ENCODE measurements around the gene EYS. TPM values are rescaled to one million over a fixed set of nuclear protein-coding genes. Genes with fewer than 3 reads are reported as not detected.
"Not testable (repeated sequence)": the region's sequence is repeated elsewhere in the genome, so short reads cannot be mapped to it uniquely, and the experiment has no call there.

Gene EYS
- total and polyA plus RNA-seq, 9 of the 15 experiments (the other 6 are each of a cell fraction or from before 2014, with no cell fraction given) = 0.03 to 0.36 (median 0.10) TPM; not detected in 2

DNA sequence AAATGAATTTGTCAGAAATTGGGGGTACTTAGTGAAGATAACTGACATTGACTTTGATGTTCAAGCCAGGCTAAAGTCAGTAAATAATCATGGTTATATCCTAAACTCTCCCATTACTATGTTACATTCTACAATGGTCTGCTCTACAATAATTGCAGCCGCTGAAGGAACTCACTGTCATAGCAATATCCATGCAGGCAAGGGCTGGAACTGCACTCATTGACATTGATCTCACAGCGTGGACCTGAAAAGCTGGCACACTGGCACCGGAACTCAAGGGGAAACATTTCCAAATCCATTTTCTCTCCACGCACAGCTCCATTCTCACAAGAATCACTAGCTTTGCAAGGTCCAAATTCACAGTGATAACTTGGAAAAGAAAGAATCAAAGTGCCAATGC, 702.7 kb downstream of the EYS start:
- ATAC-seq (no peak), FAIRE-seq (no peak), DNase-seq (ENCODE audit: extremely low read depth in 1 of 4, low spot score in 3 of 4) (no peak)
- no peaks in the 10 kb centered on the region for H3K79me2 ChIP-seq (ENCODE audit: control insufficient read depth, insufficient read depth, low read length)
- no TSS peak for BruUV-seq (replicated peaks)
- H3K36me3 ChIP-seq (ENCODE audit: control insufficient read depth, insufficient read depth, low read length) = no peaks in the 10 kb centered on the region
- H3K4me2 ChIP-seq (ENCODE audit: insufficient read depth, low read length) = no peak overlapping the region
- no peaks in the 10 kb centered on the region for H3K9me3 ChIP-seq (replicated peaks; ENCODE audit: control insufficient read depth, insufficient read depth, low read depth, low read length)
- 2% methylated on average over 4 of the region's 4 CpGs for WGBS (ENCODE audit: insufficient coverage, low coverage, missing lambda C conversion rate)
- TF ChIP-seq MAZ (CRISPR knock-in tag; conservative IDR thresholded peaks at IDR 0.05 in 1 of 2, IDR thresholded peaks at IDR 0.05 in 1 of 2) = no peak
- no peak for TF ChIP-seq HNRNPH1 (optimal IDR thresholded peaks at IDR 0.05; ENCODE audit: low read depth, low read length)
- TF ChIP-seq MXI1 (IDR thresholded peaks at IDR 0.05; ENCODE audit: low read depth, low read length) = no peak
- no peak for TF ChIP-seq FOXK2 (conservative IDR thresholded peaks at IDR 0.05 in 1 of 2, IDR thresholded peaks at IDR 0.05 in 1 of 2; ENCODE audit: low read depth in 2 of 2)
- TF ChIP-seq CCAR2 (IDR thresholded peaks at IDR 0.05; ENCODE audit: low read depth, low read length) = no peak
- TF ChIP-seq CREBBP (IDR thresholded peaks at IDR 0.05; ENCODE audit: low read depth, low read length) = no peak
- TF ChIP-seq SPI1 (IDR thresholded peaks at IDR 0.05; ENCODE audit: borderline replicate concordance, low read depth, low read length) = no peak
- H2AFZ ChIP-seq (ENCODE audit: low read depth, low read length) = no peak overlapping the region
- H3K4me3 ChIP-seq = no peak overlapping the region
- no peak overlapping the region for H3K27ac ChIP-seq (ENCODE audit: extremely low read depth, low read depth, low read length)
- intact Hi-C loops (cut with micrococcal nuclease) (no loop called here), in situ Hi-C loops (cut with MboI) (no loop called here)
- ChIA-PET POLR2A (no interaction called here), CTCF (ENCODE audit: low intra/inter-chr PET ratio) (no interaction called here)
- H3K4me1 ChIP-seq (replicated peaks in 1 of 2; ENCODE audit: control insufficient read depth in 2 of 2, insufficient read depth in 2 of 2, low read length in 2 of 2) = no peaks in the 10 kb centered on the region
- H4K20me1 ChIP-seq (replicated peaks; ENCODE audit: control insufficient read depth, insufficient read depth, low read length) = no peaks in the 10 kb centered on the region
- H3K27me3 ChIP-seq (ENCODE audit: control insufficient read depth in 2 of 2, insufficient read depth in 2 of 2, low read length in 2 of 2) = no peaks in the 10 kb centered on the region
- H3K9me1 ChIP-seq (ENCODE audit: control insufficient read depth, insufficient read depth, low read length) = no peaks in the 10 kb centered on the region
- H3K9ac ChIP-seq (ENCODE audit: insufficient read depth in 1 of 2, low read depth in 2 of 2, low read length in 2 of 2) = no peak overlapping the region

- BruUV-seq (replicated peaks); POLR2A ChIA-PET; H3K79me2 ChIP-seq (ENCODE audit: control insufficient read depth, insufficient read depth, low read length); ATAC-seq; DNase-seq (ENCODE audit: extremely low read depth in 1 of 4, low spot score in 3 of 4); H3K27ac ChIP-seq (ENCODE audit: extremely low read depth, low read depth, low read length); H3K27me3 ChIP-seq (ENCODE audit: control insufficient read depth in 2 of 2, insufficient read depth in 2 of 2, low read length in 2 of 2); CTCF ChIA-PET (ENCODE audit: low intra/inter-chr PET ratio); H4K20me1 ChIP-seq (replicated peaks; ENCODE audit: control insufficient read depth, insufficient read depth, low read length); H3K9me1 ChIP-seq (ENCODE audit: control insufficient read depth, insufficient read depth, low read length); H2AFZ ChIP-seq (ENCODE audit: low read depth, low read length); H3K4me2 ChIP-seq (ENCODE audit: insufficient read depth, low read length); H3K4me1 ChIP-seq (replicated peaks in 1 of 2; ENCODE audit: control insufficient read depth in 2 of 2, insufficient read depth in 2 of 2, low read length in 2 of 2); H3K9me3 ChIP-seq (replicated peaks; ENCODE audit: control insufficient read depth, insufficient read depth, low read depth, low read length); FAIRE-seq; H3K4me3 ChIP-seq; H3K36me3 ChIP-seq (ENCODE audit: control insufficient read depth, insufficient read depth, low read length); in situ Hi-C loops (cut with MboI); H3K9ac ChIP-seq (ENCODE audit: insufficient read depth in 1 of 2, low read depth in 2 of 2, low read length in 2 of 2); intact Hi-C loops (cut with micrococcal nuclease): not testable (repeated sequence)
- WGBS (ENCODE audit: insufficient coverage, low coverage, missing lambda C conversion rate) = 7% methylated on average over 4 of the region's 4 CpGs
Measured at GRCh38 chr6:65002882-65003281, 704.1 kb downstream of the EYS start.
